Measurements from ENCODE around the gene VN1R2. TPM values are rescaled to one million over a fixed set of nuclear protein-coding genes. Genes with fewer than 3 reads are reported as not detected.
"Not testable (repeated sequence)": the region's sequence is repeated elsewhere in the genome, so short reads cannot be mapped to it uniquely, and the experiment has no call there.

VN1R2 gene
- total RNA-seq, 4 donors from 2014 or later = not detected

- no peak for DNase-seq
- H3K9me3 ChIP-seq = peaks cover 0 to 46% of the 10 kb centered on the region in 2 donors
- intact Hi-C loops (cut with DNase I; ENCODE audit: low total_unique reads) = no loop called here
- no peak overlapping the region for H3K4me3 ChIP-seq
- H3K36me3 ChIP-seq = no peaks in the 10 kb centered on the region
- H3K4me1 ChIP-seq = no peaks in the 10 kb centered on the region
- no peaks in the 10 kb centered on the region for H3K27me3 ChIP-seq
- H3K27ac ChIP-seq = no peak overlapping the region
- no peak for TF ChIP-seq CTCF (IDR thresholded peaks at IDR 0.05)
- no peak for TF ChIP-seq POLR2A (IDR thresholded peaks at IDR 0.05)
These were observed 11.6 kb upstream of the VN1R2 start for GRCh38 chr19:53246498-53246897.

- Histone ChIP-seq H3K36me3 (no peaks in the 10 kb centered on the region), H3K9me3 (no peaks in the 10 kb centered on the region), H3K4me3 (peak within 1 kb of the TSS; percentile 57 to 83), H3K27ac (peak within 1 kb of the TSS; percentile 62 to 84), H3K4me1 (no peaks in the 10 kb centered on the region), H3K27me3 (no peaks in the 10 kb centered on the region)
- intact Hi-C loops (cut with DNase I; ENCODE audit: low total_unique reads) = no loop called here
- TF ChIP-seq CTCF (IDR thresholded peaks at IDR 0.05) (no peak), POLR2A (IDR thresholded peaks at IDR 0.05) (peak; percentile 43 to 51)
- DNase-seq = peak; percentile 91
These were observed 3.4 kb upstream of the VN1R2 start, which contains the start of gene ZNF677 for GRCh38 chr19:53254411-53255341. ZNF677 (minus strand) TSS chr19:53254873; CDS start chr19:53251550, 3,323 bp downstream.

GRCh38 chr19:53267623-53268022, 9.5 kb downstream of the VN1R2 start, which contains the start of gene VN1R4:
VN1R4 (minus strand) TSS chr19:53267723; CDS start chr19:53267665, 58 bp downstream.
- H3K27ac ChIP-seq; H3K4me3 ChIP-seq; H3K4me1 ChIP-seq; intact Hi-C loops (cut with DNase I; ENCODE audit: low total_unique reads); H3K27me3 ChIP-seq; H3K9me3 ChIP-seq; H3K36me3 ChIP-seq; DNase-seq: not testable (repeated sequence)

GRCh38 chr19:53269861-53270260, 11.8 kb downstream of the VN1R2 start:
- H3K4me1 ChIP-seq; H3K36me3 ChIP-seq; H3K27me3 ChIP-seq; DNase-seq; H3K9me3 ChIP-seq; H3K4me3 ChIP-seq; intact Hi-C loops (cut with DNase I; ENCODE audit: low total_unique reads); H3K27ac ChIP-seq: not testable (repeated sequence)

- DNase-seq = no peak
- no peaks in the 10 kb centered on the region for H3K9me3 ChIP-seq
- H3K4me1 ChIP-seq = no peaks in the 10 kb centered on the region
- H3K27ac ChIP-seq = no peak overlapping the region
- H3K36me3 ChIP-seq = no peaks in the 10 kb centered on the region
- TF ChIP-seq CTCF (IDR thresholded peaks at IDR 0.05) (no peak), POLR2A (IDR thresholded peaks at IDR 0.05) (no peak)
- no peak overlapping the region for H3K4me3 ChIP-seq
- intact Hi-C loops (cut with DNase I; ENCODE audit: low total_unique reads) = no loop called here
- H3K27me3 ChIP-seq = no peaks in the 10 kb centered on the region
These were observed 14.0 kb downstream of the VN1R2 start for GRCh38 chr19:53272044-53272443.

GRCh38 chr19:53275480-53275879, 17.4 kb downstream of the VN1R2 start:
- no peaks in the 10 kb centered on the region for H3K36me3 ChIP-seq
- H3K9me3 ChIP-seq = no peaks in the 10 kb centered on the region
- DNase-seq = no peak
- H3K4me1 ChIP-seq = no peaks in the 10 kb centered on the region
- no peaks in the 10 kb centered on the region for H3K27me3 ChIP-seq
- intact Hi-C loops (cut with DNase I; ENCODE audit: low total_unique reads) = no loop called here
- TF ChIP-seq CTCF (IDR thresholded peaks at IDR 0.05) (no peak), POLR2A (IDR thresholded peaks at IDR 0.05) (no peak)
- no peak overlapping the region for H3K4me3 ChIP-seq
- H3K27ac ChIP-seq = no peak overlapping the region

GRCh38 chr19:53281947-53282346, 23.9 kb downstream of the VN1R2 start:
- H3K4me3 ChIP-seq; intact Hi-C loops (cut with DNase I; ENCODE audit: low total_unique reads); H3K36me3 ChIP-seq; H3K27ac ChIP-seq; H3K9me3 ChIP-seq; H3K27me3 ChIP-seq; DNase-seq; H3K4me1 ChIP-seq: not testable (repeated sequence)
